ENCODE measurements around the gene FPR3.

GRCh38 chr19:51789061-51789795 lies 5.7 kb upstream of the FPR3 start:
- no peak for TF ChIP-seq POLR2A (IDR thresholded peaks at IDR 0.05; ENCODE audit: low read length)
- TF ChIP-seq, protein P1, sequence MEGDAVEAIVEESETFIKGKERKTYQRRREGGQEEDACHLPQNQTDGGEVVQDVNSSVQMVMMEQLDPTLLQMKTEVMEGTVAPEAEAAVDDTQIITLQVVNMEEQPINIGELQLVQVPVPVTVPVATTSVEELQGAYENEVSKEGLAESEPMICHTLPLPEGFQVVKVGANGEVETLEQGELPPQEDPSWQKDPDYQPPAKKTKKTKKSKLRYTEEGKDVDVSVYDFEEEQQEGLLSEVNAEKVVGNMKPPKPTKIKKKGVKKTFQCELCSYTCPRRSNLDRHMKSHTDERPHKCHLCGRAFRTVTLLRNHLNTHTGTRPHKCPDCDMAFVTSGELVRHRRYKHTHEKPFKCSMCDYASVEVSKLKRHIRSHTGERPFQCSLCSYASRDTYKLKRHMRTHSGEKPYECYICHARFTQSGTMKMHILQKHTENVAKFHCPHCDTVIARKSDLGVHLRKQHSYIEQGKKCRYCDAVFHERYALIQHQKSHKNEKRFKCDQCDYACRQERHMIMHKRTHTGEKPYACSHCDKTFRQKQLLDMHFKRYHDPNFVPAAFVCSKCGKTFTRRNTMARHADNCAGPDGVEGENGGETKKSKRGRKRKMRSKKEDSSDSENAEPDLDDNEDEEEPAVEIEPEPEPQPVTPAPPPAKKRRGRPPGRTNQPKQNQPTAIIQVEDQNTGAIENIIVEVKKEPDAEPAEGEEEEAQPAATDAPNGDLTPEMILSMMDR (IDR thresholded peaks at IDR 0.05), result no peak
- TF ChIP-seq JUN (IDR thresholded peaks at IDR 0.05), result no peak
- no peak for TF ChIP-seq KDM5A (IDR thresholded peaks at IDR 0.05)
- TF ChIP-seq RAD21 (conservative IDR thresholded peaks at IDR 0.05 in 1 of 2, IDR thresholded peaks at IDR 0.05 in 1 of 2), result no peak
- no peak for TF ChIP-seq JUNB (IDR thresholded peaks at IDR 0.05)
- TF ChIP-seq BHLHE40 (IDR thresholded peaks at IDR 0.05; ENCODE audit: low read depth, low read length), result no peak
- TF ChIP-seq, protein P2, sequence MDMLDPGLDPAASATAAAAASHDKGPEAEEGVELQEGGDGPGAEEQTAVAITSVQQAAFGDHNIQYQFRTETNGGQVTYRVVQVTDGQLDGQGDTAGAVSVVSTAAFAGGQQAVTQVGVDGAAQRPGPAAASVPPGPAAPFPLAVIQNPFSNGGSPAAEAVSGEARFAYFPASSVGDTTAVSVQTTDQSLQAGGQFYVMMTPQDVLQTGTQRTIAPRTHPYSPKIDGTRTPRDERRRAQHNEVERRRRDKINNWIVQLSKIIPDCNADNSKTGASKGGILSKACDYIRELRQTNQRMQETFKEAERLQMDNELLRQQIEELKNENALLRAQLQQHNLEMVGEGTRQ (IDR thresholded peaks at IDR 0.05), result no peak
- no peak for TF ChIP-seq EHMT2 (IDR thresholded peaks at IDR 0.05; ENCODE audit: low read depth)
- TF ChIP-seq, protein P3, sequence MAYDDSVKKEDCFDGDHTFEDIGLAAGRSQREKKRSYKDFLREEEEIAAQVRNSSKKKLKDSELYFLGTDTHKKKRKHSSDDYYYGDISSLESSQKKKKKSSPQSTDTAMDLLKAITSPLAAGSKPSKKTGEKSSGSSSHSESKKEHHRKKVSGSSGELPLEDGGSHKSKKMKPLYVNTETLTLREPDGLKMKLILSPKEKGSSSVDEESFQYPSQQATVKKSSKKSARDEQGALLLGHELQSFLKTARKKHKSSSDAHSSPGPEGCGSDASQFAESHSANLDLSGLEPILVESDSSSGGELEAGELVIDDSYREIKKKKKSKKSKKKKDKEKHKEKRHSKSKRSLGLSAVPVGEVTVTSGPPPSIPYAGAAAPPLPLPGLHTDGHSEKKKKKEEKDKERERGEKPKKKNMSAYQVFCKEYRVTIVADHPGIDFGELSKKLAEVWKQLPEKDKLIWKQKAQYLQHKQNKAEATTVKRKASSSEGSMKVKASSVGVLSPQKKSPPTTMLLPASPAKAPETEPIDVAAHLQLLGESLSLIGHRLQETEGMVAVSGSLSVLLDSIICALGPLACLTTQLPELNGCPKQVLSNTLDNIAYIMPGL (CRISPR knock-in tag; IDR thresholded peaks at IDR 0.05; ENCODE audit: borderline replicate concordance), result no peak
- TF ChIP-seq CBX8 (IDR thresholded peaks at IDR 0.05), result no peak
- no peak for TF ChIP-seq ZFP36 (IDR thresholded peaks at IDR 0.05; ENCODE audit: borderline replicate concordance, partially characterized antibody)

Data from A549 (cell line).